HG03442 (cell line): Measurements from ENCODE around the gene DNASE1.
"Not testable (repeated sequence)": the region's sequence is repeated elsewhere in the genome, so short reads cannot be mapped to it uniquely, and the experiment has no call there.

Source experiments
- ATAC-seq: cut with Tn5 transposase; IDR thresholded peaks from one replicate; pipeline ENCODE4 v1.9.1; 2021; ENCODE audit warnings: mild to moderate bottlenecking, moderate library complexity; ENCODE audit not compliant: unreplicated experiment

Gene DNASE1

DNA sequence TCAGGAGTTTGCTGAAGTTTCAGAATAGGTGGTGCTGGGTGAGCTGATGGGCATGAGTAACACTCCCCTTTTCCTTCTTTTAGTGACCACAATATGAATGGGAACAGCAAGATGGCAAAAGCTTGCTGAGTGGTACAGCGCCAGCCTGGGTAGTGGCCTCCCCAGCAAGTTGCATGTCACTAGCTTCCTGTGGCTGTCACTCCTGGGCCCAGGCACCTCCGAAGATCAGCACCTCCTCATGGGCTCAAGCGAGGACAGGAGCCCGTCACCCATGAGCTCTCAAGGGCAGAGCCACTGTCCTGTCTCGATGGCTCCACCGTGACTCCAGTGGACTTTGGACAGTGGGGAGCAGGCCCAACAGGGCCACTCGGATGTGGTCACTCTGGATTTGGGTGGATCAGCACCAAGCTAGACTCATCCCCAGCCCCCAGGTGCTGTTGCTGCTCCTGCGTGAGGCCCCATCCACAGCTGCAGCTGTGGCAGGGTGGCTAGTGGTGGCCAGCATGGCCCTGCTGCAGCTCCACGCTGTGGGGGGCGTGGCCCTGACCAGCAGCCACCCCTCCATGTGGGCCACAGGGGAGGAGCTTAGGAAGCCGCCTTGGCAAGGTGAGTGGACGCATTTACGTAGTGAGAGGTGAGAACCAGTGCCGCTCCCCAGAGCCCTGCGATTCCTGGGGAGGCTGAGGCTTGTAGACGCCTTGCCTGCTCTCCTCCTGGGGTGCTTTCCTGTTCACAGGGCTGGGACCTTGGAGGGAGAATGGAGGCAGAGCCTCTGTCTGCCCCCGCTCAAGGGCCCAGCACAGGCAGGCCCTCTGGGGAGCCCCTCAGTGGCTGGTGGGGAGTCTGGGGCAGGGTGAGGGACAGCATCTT lies 13.6 kb upstream of the DNASE1 start:
- ATAC-seq, result no peak

DNA sequence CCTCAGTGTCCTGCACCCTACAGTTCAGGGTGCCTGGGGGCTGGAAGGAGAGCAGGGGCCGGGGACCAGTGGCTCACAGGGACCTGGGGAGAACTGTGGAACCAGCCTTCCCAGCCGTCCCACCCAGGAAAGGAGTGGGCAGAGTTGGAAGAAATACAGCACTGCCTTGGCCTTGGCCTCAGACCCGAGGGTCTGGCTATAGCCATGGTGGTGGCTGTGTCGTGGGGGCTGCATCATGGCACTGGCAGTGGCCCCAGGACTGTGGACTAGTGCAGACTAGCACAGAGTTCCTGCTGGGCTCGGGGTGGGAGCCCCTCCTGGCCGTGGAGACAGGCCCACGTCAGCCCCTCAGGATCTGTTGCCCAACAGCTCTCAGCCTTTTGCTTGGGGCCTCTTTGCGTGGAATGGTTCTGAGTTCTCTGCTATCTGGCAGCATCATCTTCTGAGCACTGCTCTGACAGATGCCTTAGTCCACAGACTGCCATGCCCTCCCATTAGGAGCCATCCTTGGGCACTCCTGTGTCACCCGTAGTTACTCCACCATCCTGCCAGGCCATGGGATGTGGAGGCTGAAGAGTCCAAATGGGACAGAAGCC lies 12.6 kb upstream of the DNASE1 start:
- ATAC-seq, result no peak

DNA sequence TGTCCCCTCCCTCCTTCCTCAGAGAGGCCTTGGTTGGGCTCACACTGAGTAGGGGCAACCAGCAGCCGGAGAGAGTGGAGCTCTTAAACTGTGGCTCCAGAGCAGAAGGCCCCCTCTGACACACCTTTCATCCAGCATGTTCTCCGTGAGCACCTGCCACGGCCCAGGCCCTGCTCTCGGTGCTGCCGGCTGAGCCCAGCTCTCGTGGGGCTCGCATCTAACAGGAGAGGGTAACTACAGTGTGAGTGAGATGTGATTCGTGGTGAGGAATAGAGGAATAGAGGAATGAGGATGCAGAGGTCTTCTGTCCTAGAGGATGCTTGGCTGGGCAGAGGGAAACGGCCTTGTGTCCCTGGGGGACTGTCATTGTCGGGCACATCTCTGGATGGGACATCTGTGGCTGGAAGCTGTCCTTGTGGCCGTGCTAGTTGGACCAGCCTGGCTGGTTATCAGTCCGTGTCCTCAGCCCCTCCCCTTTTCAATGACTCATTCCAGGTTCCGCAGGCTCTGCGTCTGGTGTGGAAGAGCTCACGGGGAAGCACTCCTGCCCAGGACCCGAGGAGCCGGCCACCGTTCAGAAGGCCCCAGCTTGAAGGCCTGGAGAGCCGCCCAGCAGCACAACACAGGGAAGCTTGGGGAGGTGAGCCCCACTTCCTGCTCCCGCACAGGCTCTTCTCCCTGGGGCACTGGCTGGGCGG lies 11.9 kb upstream of the DNASE1 start:
- ATAC-seq, result no peak

DNA sequence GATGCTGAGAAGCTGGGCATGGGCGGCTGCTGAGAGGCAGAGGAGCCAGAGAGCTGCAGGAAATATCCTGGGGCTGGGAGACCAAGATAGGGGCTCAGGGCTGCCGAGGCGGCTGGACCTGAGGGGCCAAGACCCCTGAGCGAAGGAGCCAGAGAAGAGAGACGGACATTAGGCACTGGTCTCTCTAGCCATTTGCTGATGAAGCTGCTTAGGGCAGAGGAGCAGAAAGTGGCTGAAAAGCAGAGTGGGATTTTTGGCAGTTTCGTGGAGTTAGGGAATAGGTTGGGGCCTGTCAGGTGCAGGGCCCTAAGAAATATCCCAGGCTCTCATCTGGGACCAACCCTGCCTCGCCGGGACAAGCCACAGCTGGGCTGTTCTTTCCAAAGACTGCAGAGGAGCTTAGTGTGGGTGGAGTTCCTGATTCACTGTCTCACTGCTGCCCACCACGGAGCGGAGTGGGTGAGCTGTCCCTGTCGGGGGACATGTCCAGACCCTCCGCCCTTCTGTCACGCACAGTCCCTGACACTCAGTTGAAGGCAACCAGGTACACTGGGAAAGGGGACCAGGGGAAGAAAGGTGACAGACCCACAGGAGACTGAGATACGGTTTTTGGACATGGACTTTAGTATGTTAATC lies 11.3 kb upstream of the DNASE1 start:
- ATAC-seq, result no peak

DNA sequence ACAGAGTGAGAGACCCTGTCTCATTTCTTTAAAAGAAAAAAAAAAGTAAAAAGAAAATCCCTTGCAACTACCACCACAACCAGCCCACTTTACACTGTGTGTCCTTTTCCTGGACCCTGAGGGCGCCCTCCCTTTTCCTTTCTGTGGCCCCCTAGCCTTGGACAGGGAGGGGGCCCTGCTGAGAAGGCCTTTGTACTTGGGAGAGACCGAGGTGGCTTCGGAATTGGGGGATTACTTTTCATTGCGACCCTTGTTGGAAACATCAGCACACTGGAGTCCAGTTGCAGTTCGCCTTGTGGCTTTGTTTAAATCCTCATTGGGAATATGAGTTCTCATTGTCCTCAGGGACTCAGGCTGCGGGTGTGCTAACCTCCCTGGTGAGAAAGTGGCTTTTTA lies 9.4 kb upstream of the DNASE1 start:
- no peak for ATAC-seq

DNA sequence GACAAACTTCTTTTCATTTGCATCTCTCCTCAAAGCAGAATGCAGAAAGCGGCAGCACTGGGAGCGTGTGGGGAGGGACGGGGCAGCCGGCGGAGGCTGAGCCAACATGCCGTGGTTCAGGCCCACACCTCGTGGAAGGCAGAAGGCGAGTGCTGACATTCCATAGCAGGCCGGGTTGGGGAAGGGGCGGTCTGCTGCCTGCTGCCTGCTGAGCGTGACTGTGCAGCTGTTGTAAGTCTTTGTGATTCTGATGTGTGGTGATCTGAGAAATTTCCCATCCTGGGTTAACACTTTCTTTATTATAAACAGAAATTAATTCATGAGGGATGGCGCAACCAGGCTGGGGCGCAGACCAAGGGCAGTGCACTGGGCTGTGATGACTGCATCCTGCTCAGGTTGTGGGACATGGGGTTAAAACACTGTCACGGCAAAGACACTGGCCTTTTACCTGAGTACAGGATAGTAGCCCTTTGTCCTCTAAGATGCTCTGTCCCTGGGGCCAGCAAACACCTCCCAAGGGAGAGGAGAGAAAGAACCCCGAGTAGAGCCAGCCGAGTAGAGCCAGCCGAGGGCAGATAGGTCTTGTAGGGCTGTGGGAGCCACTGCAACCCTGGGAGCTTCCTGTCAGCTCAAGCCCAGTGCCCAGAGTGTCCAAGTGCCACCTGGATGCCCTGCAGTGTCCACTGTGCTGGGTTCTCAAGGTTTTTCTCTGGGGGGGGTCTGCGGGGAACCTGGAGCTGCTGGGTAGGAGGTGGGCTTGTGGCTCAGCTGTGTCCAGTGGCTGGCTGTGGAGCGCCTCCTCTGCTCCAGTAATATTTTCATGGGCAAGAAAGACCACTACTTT lies 8.8 kb upstream of the DNASE1 start:
- no peak for ATAC-seq

DNA sequence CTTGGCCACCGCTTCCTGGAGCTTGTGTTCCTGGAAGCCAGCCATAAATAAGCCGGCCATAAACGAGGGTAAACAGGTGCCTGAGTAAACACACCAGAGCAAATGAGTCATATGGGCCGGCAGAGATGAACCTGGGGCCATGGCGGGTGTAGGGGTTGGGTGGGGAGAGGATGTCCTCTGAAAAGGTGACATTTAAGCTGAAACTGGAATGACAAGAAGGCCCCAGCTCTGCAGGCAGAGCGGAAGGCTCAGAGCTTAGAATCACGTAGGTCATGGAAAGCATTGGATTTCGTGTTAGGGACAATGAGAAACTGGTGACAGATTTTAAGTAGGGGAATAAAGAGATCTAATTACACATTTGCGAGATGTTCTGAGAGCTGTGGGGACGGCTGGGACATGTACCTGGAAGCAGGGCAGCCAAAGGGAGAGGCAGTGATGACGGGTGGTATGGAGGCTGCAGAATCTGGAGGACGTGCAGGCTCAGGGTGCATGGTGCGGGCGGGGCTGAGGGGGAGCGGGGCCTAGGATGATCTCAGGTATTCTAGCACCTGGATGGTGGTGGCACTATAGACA lies 8.1 kb upstream of the DNASE1 start:
- ATAC-seq, result no peak

DNA sequence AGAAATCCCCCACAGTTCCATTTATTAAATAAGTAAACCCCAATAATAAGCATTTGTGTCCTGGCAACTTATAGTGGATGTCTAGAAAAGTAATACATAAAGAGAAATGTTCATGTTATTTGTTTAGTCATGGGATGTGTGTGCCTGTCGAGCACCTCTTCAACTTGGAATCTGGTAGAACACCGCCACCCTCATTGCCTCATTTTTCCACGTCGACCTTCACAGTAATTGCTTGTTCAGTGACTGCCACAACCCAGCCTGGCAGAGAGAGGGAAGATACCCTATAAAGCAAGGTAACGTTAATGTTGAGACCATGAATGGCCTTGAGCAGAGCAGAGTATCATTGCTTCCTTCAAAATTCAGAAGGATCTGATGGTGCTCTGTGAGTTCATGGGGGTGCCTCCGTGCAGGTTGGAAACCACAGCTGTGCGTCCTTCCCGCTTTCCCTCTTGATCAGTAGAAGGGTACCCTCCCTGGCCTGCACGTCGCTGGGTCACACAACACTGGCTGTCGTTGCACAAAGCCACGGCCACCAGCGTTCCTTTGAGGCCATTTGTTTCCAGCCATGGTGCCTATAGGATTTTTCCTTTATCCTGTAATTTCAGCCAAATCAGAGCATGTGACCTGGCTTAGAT lies 3.7 kb upstream of the DNASE1 start:
- ATAC-seq, result no peak

DNA sequence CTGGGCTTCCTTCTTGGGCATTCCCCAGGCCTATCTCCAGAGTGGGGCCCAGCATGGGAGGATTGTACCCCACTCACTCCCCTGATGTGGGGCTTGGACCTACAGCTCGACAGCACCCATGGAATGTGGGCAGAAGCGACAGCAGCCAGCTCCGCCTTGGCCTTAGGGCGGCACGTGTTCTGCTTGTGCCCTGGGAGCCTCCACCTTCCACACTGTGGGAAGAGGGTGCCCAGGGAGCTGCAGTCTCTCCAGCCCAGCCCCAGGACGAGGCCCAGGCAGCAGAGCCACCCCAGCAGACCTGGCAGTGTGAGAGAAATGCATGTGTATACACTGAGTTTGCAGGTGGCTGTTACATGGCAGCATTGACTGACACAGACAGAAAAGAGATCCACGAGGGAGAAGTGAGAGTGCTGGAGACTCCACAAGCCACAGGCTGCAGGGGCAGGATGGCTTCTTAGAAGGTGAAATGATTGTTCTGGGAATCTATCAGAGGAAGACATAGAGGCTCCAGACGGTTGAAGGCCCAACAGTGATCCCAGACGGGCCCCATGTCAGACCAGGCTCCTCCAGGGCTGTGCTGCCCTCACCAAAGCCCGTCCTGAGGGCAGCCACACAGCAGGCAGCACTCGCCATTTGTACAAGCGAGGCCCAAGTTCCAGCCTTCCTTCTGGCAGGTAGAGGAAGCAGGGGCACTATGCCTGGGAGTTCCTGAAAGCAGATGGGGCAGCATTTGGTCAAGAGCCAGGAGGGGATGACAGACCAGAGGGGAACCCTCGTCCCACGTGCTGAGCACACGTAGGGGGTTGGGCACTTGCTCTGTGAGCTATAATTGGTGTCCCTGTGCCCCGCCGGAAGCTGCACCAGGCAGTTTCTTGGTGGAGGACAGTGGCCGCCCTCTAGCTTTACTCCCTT lies 2.8 kb upstream of the DNASE1 start:
- ATAC-seq, result no peak

DNA sequence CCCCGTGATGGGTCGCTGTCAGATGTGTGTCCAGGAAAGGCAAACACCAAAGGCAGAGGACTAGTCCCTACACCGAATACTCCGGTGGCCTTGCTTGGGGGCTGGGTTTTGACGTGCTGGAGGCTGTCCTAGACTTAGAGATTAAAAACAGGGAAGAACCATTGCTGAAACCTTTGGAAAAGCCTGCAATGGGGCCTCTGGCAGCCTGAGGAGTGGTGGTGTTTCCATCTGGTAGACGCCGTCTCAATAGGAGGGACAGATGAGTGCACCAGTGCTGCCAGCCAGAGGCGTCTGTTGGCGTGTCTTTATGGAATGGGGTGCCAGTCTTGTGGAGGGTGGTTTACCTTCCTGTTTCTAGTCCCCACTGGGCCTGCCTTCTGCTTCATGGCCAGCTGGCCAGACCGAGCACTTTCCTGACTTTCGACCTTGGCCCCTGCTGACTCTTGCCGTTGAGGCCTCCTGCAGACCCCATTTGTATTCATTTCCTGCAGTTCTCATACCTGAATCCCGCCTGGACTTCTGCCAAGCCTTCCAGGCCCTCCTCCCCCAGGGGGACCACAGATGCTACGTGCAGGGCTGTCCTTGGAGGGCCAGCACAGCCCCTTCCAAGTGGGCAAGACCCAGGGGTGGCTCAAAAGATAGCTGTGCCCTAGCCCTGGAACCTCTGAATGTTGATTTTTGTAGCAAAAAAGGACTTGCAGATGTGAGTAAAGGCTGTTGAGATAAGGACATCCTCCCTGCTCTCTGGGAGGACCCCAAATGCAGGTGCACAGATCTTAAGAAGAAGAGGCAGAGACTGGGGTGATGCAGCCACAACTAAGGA lies 1.9 kb upstream of the DNASE1 start:
- ATAC-seq, result no peak

DNA sequence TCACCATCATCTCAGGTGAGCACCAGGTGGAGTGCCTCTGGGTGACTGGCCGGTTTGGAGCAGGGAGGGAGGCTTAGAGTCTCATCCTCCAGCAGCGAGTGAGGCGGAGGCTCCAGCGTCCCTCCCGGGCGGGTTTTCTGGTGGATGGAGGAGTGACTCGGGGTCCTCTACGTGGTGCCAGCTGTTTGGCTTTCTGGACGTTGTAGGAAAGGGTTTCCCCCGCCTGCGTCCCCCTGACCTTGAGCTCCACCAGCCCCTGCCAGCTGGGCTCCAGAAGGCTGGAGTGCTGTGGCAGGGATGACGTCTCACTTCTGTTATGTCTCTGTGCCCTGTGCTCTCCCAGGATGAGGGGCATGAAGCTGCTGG lies 522 bp downstream of the DNASE1 start:
- ATAC-seq, result no peak

DNA sequence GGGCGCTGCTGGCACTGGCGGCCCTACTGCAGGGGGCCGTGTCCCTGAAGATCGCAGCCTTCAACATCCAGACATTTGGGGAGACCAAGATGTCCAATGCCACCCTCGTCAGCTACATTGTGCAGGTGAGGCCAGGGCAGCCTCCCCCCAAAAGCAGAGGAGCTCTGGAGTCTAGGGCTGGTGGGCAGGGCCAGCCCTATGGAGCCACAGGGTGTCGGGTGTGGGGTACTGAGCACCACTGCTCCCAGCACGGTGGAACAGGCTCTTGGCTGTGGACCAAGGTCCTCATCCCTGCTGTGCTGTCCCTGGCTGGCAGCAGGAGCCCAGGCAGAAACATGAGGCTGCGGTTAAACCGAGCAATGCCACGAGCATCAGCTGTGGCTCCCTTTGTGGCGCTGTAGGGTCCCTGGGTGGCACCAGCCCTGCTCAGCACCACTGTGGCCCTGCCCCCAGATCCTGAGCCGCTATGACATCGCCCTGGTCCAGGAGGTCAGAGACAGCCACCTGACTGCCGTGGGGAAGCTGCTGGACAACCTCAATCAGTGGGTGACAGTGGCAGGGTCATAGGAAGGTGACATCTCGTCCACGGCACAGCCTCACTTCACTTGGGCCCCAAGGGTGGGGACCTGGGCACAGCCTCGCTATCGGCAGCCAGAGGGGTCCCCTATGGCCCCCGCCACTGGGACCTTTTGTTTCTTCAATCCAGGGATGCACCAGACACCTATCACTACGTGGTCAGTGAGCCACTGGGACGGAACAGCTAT lies 1.1 kb downstream of the DNASE1 start:
- ATAC-seq, result no peak

DNA sequence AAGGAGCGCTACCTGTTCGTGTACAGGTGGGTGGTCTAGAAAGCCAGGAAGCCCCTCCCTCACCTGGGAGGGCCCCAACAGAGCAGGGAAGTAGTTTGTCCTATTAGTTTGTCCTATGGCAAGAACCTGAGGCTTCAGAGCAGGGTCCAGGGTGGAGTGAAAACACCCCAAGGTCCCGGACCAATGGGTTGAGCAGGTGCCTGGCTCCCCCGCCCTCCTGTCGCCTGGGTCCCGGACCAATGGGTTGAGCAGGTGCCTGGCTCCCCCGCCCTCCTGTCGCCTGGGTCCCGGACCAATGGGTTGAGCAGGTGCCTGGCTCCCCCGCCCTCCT lies 1.6 kb downstream of the DNASE1 start:
- not testable (repeated sequence) for ATAC-seq

DNA sequence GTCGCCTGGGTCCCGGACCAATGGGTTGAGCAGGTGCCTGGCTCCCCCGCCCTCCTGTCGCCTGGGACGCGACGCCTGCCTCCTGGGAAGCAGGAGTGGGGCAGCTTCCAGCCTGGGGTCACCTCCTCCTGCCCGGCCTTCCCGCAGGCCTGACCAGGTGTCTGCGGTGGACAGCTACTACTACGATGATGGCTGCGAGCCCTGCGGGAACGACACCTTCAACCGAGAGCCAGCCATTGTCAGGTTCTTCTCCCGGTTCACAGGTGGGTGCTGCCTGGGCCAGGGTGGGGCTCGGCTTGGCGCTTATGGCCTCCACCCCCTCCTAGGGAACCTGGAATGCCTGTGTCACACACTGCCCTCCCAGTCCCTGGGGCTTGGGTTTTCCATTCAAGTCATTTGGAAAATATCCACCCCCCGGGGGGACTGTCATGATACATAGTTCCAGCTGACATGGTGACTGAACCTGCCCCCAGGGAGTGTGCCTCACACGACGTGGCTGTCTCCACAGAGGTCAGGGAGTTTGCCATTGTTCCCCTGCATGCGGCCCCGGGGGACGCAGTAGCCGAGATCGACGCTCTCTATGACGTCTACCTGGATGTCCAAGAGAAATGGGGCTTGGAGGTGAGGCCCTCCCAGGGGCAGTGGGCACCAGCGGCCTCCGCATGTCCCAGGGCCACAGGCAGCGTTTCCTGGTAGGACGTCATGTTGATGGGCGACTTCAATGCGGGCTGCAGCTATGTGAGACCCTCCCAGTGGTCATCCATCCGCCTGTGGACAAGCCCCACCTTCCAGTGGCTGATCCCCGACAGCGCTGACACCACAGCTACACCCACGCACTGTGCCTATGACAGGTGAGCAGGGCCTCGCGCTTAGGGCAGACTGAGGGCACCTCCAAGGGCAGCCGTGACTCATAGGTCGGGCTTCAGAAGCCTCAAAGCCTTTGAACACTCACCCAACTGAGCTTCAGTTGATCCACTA lies 2.3 kb downstream of the DNASE1 start:
- no peak for ATAC-seq

DNA sequence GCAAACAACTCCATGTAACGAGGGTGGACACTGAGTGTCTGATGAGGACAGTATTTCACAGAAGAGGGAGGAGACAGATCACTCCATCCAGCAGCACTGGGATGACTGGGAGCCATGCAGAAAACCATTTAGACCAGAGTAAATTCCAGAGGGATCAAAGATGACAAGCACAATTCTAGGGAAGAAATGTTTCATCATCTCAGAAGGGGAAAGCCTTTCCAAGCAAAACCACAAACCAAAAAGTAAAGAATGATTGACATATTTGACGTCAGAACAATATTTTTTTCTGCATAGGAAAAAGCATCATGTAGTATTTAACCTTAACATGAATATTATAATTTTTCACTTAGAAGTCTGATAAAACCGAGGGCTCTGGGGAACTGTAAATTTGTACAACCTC lies 4.8 kb downstream of the DNASE1 start:
- ATAC-seq, result no peak

DNA sequence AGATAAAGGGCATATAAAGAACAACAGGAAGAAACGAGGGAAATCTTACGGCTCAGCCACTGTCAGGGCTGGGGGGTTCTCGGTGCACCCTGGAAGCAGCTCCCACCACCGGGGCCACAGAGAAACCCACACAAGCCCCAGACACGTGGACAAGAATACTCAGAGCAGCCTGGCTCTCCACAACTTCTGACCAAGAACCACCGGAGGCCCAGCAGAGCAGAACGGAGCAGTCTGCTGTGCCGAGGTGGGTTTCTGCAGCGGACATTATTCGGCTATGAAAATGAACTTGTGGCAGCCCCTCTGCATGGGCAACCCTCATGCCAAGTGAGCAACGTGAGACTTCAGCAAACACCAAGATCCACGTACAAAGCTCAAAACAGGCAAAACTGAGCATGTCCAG lies 6.8 kb downstream of the DNASE1 start:
- no peak for ATAC-seq
